ENCODE results near the gene SREBF2.

GRCh38 chr22:41912338-41913039 is 79.6 kb downstream of the SREBF2 start:
- TF ChIP-seq TAF1 (IDR thresholded peaks at IDR 0.05; ENCODE audit: borderline replicate concordance, insufficient read depth, low read length): no peak
- TF ChIP-seq POLR2AphosphoS5 (IDR thresholded peaks at IDR 0.05; ENCODE audit: low read depth, low read length): no peak

All from PFSK-1 (cell line).